Gastroesophageal sphincter (tissue), 4 donors: ENCODE results near the gene ABTB2. TPM values are rescaled to one million over a fixed set of nuclear protein-coding genes. Genes with fewer than 3 reads are reported as not detected.
A peak's percentile ranks its signal among the peaks of the same experiment; 100 is the strongest.

Source experiments
- ATAC-seq: fragments of 150-250 bp; one replicate; pipeline ENCODE4 v1.9.1; 2016; ENCODE audit warnings: mild to moderate bottlenecking, moderate library complexity
- H3K27ac ChIP-seq, 4 donors: fragments of 200-600 bp; sonication (generic) in 3 of 4; 1 replicate in 3 of 4; 2 replicates in 1 of 4; pipeline ENCODE4 v1.5.1; 2016 to 2019
- H3K27me3 ChIP-seq: fragments of 200-600 bp; sonication (generic); one replicate; pipeline ENCODE4 v1.5.1; 2019
- H3K36me3 ChIP-seq, 2 donors: fragments of 200-600 bp; sonication (generic); one replicate each; pipeline ENCODE4 v1.5.1; 2019; ENCODE audit warnings: control low read depth in 1 of 2
- H3K4me1 ChIP-seq, 3 donors: fragments of 200-600 bp; sonication (generic); 1 replicate in 2 of 3; 2 replicates in 1 of 3; pipeline ENCODE4 v1.5.1; 2016 to 2019; ENCODE audit warnings: control low read depth in 2 of 3
- H3K4me3 ChIP-seq, 2 donors: fragments of 200-600 bp; sonication (generic); one replicate each; pipeline ENCODE4 v1.5.1; 2019; ENCODE audit warnings: mild to moderate bottlenecking in 1 of 2, moderate library complexity in 1 of 2
- H3K9me3 ChIP-seq, 3 donors: fragments of 200-600 bp; sonication (generic); one replicate each; pipeline ENCODE4 v1.5.1; 2017 to 2019; ENCODE audit warnings: control low read depth in 2 of 3
- EP300 ChIP-seq: sonication (generic); formaldehyde crosslinking; IDR thresholded peaks from one replicate; pipeline ENCODE4 v1.6.1; 2017; ENCODE audit warnings: antibody characterized with exemption, mild to moderate bottlenecking
- POLR2A ChIP-seq, 2 donors: fragments of 450-650 bp; IDR thresholded peaks; one replicate each; pipeline ENCODE4 v1.6.1; 2017; ENCODE audit warnings: antibody characterized with exemption in 2 of 2, mild to moderate bottlenecking in 2 of 2, moderate library complexity in 1 of 2
- POLR2AphosphoS5 ChIP-seq: sonication (generic); formaldehyde crosslinking; IDR thresholded peaks from one replicate; pipeline ENCODE4 v1.6.1; 2017; ENCODE audit warnings: antibody characterized with exemption
- WGBS, 2 donors: methylation state at CpG; one replicate each; pipeline ENCODE4 v1.1.5; 2018; ENCODE audit warnings: low coverage in 1 of 2; 5-methylcytosine and 5-hydroxymethylcytosine counted together
- total RNA-seq, 4 donors: library from RNA; depleted of rRNA; stranded (reverse); fragments of >200 nt; gene quantifications; one replicate each; pipeline ENCODE4 v1.1.0, GENCODE V29; 2016
- TF ChIP-seq, protein P1 (sequence below), 4 experiments: fragments of 200-600 bp in 2 of 4; fragments of 450-650 bp in 2 of 4; sonication (generic) in 1 of 4; IDR thresholded peaks; one replicate each; pipeline ENCODE4 v1.5.1; 2017 to 2019; ENCODE audit warnings: antibody characterized with exemption in 4 of 4, mild to moderate bottlenecking in 2 of 4, moderate library complexity in 2 of 4

ABTB2 gene
- total RNA-seq, 4 donors from 2014 or later, result 4.1 to 11.0 (median 7.5) TPM

DNA sequence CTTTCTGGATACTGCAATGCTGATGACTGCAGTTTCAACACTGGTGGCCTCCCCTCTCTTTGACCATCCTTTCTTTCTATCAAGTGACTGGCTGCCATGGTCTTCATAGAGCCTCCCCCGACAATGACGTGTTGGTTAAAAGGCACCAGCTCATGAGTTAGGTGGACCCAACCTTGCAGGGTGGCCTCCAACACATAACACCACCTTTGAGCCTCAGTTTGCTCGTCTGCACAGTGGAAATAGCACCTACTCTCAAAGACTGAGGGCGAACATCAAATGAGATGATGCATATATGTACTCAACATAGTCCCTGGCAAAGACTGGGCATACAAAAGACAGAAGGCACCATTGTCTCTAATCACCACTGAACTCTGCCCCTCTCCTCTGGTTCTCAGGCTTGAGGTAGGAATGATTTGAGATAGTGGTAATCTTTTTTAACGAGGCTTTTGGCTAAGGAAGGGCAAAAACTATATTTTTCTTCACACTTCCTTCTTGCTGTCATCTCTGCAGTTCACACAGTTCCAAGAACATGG, 133.3 kb downstream of the ABTB2 start:
- TF ChIP-seq, protein P1, sequence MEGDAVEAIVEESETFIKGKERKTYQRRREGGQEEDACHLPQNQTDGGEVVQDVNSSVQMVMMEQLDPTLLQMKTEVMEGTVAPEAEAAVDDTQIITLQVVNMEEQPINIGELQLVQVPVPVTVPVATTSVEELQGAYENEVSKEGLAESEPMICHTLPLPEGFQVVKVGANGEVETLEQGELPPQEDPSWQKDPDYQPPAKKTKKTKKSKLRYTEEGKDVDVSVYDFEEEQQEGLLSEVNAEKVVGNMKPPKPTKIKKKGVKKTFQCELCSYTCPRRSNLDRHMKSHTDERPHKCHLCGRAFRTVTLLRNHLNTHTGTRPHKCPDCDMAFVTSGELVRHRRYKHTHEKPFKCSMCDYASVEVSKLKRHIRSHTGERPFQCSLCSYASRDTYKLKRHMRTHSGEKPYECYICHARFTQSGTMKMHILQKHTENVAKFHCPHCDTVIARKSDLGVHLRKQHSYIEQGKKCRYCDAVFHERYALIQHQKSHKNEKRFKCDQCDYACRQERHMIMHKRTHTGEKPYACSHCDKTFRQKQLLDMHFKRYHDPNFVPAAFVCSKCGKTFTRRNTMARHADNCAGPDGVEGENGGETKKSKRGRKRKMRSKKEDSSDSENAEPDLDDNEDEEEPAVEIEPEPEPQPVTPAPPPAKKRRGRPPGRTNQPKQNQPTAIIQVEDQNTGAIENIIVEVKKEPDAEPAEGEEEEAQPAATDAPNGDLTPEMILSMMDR (IDR thresholded peaks at IDR 0.05), result no peak
- no peak for TF ChIP-seq EP300
- no peak for TF ChIP-seq POLR2AphosphoS5
- no peak for TF ChIP-seq POLR2A (IDR thresholded peaks at IDR 0.05)
- H3K4me1 ChIP-seq, result peaks cover 0 to 20% (median 10%) of the 10 kb centered on the region in 3 donors
- no peak for ATAC-seq
- H3K36me3 ChIP-seq, result no peaks in the 10 kb centered on the region
- H3K4me3 ChIP-seq, result no peak overlapping the region
- H3K27me3 ChIP-seq, result no peaks in the 10 kb centered on the region
- WGBS, 2 donors, result 65 to 78% methylated on average over 2 of the region's 5 CpGs
- H3K27ac ChIP-seq, result no peak overlapping the region
- H3K9me3 ChIP-seq, result no peaks in the 10 kb centered on the region

GRCh38 chr11:34223907-34224306, 133.9 kb downstream of the ABTB2 start:
- WGBS, 2 donors, result 82 to 100% methylated on average over 2 of the region's 2 CpGs

DNA sequence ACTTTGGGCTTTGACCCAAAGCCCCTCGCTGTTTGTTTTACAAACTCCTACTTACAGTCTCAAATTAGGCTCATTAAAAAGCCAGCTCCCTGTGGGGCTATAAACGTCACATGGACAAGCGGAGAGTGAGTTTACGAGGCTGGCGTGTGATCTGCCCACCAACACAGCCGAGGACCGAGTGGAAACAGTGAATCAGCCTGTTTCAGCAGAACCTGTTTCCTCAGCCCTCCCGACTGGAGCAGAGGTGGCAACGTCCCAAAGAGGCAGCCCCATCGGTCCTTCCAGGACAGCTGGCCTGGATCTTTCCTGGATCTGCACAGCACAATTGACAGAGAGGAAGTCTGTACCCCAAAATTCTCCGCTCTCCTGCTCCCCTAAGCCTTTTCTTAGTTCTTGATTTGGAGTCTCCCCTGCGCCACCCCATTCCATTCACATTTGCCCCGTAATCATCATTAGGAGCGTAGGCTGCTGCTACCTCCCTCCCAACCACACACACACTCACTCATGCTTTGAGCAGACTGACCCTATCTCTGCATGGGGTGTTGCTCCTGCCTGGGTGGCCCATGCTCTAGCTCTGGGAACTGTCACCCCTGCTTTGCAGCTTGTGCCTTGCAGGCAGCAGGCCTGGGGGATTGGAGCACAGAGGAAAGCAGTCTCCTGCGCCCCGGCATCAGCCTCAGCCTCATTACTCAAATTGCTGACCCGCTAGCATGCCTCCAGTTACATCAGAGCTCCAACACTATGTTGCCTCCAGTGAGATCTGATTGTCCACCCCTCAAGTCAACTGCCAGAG, 134.6 kb downstream of the ABTB2 start:
- Histone ChIP-seq H3K4me3 (no peak overlapping the region), H3K4me1 (peaks cover 0 to 20% (median 10%) of the 10 kb centered on the region in 3 donors), H3K27me3 (no peaks in the 10 kb centered on the region), H3K36me3 (no peaks in the 10 kb centered on the region), H3K9me3 (no peaks in the 10 kb centered on the region), H3K27ac (peak overlapping the region in 3 of 4 donors; percentile 24 to 39 (median 27))
- TF ChIP-seq, protein P1 (IDR thresholded peaks at IDR 0.05), result no peak
- TF ChIP-seq POLR2AphosphoS5, result peak; percentile 53
- WGBS, 2 donors, result 37 to 40% methylated on average over 5 to 9 of the region's 17 CpGs
- peak; percentile 83 for ATAC-seq

More at GRCh38 chr11:34223907-34224306, 133.9 kb downstream of the ABTB2 start:
- no peak overlapping the region for H3K4me3 ChIP-seq
- TF ChIP-seq EP300, result no peak
- TF ChIP-seq POLR2A (IDR thresholded peaks at IDR 0.05), result no peak
- TF ChIP-seq, protein P1 (IDR thresholded peaks at IDR 0.05), result no peak
- no peak for TF ChIP-seq POLR2AphosphoS5
- H3K4me1 ChIP-seq, result peaks cover 0 to 20% (median 10%) of the 10 kb centered on the region in 3 donors
- no peaks in the 10 kb centered on the region for H3K36me3 ChIP-seq
- H3K9me3 ChIP-seq, result no peaks in the 10 kb centered on the region
- no peak overlapping the region for H3K27ac ChIP-seq
- ATAC-seq, result no peak
- no peaks in the 10 kb centered on the region for H3K27me3 ChIP-seq

GRCh38 chr11:34222030-34222429, 135.8 kb downstream of the ABTB2 start:
- TF ChIP-seq EP300, result no peak
- TF ChIP-seq POLR2AphosphoS5, result no peak
- TF ChIP-seq, protein P1 (IDR thresholded peaks at IDR 0.05), result no peak
- TF ChIP-seq POLR2A (IDR thresholded peaks at IDR 0.05), result no peak

GRCh38 chr11:34219941-34220370, 137.9 kb downstream of the ABTB2 start:
- TF ChIP-seq, protein P1 (IDR thresholded peaks at IDR 0.05), result no peak
- no peak for TF ChIP-seq POLR2A (IDR thresholded peaks at IDR 0.05)
- no peak for TF ChIP-seq EP300
- TF ChIP-seq POLR2AphosphoS5, result no peak
- WGBS, 2 donors, result 68 to 74% methylated on average over 5 of the region's 5 CpGs
- no peaks in the 10 kb centered on the region for H3K36me3 ChIP-seq
- H3K27me3 ChIP-seq, result no peaks in the 10 kb centered on the region
- no peak overlapping the region for H3K4me3 ChIP-seq
- no peak overlapping the region for H3K27ac ChIP-seq
- ATAC-seq, result peak; percentile 50
- peaks cover 0 to 20% (median 10%) of the 10 kb centered on the region in 3 donors for H3K4me1 ChIP-seq
- no peaks in the 10 kb centered on the region for H3K9me3 ChIP-seq

More at GRCh38 chr11:34222030-34222429, 135.8 kb downstream of the ABTB2 start:
- ATAC-seq, result no peak
- Histone ChIP-seq H3K4me3 (no peak overlapping the region), H3K9me3 (no peaks in the 10 kb centered on the region), H3K27me3 (no peaks in the 10 kb centered on the region), H3K27ac (no peak overlapping the region), H3K36me3 (no peaks in the 10 kb centered on the region), H3K4me1 (peaks cover 0 to 20% (median 10%) of the 10 kb centered on the region in 3 donors)
